Spleen (tissue), 11 donors: ENCODE results near the gene CAMTA2. TPM values are rescaled to one million over a fixed set of nuclear protein-coding genes. Genes with fewer than 3 reads are reported as not detected.

Experiments
- DNase-seq: peaks from one replicate; pipeline ENCODE4 v3.0.0-alpha.2; 2020
- H3K27ac ChIP-seq, 8 donors: fragments of 200-600 bp; sonication (generic) in 7 of 8; 1 replicate in 4 of 8; 2 replicates in 4 of 8; pipeline versions ENCODE4 v1.5.0 to v1.8.0; 2016 to 2021; ENCODE audit warnings: inconsistent platforms in 4 of 8, mild to moderate bottlenecking in 4 of 8, moderate library complexity in 1 of 8
- H3K27me3 ChIP-seq, 7 donors: fragments of 200-600 bp; sonication (generic) in 6 of 7; replicated peaks in 1 of 7; 1 replicate in 4 of 7; 2 replicates in 3 of 7; pipeline versions ENCODE4 v1.5.0 to v1.8.0; 2016 to 2021; ENCODE audit warnings: inconsistent platforms in 3 of 7, mild to moderate bottlenecking in 1 of 7
- H3K36me3 ChIP-seq, 6 donors: fragments of 200-600 bp; sonication (generic) in 5 of 6; 1 replicate in 4 of 6; 2 replicates in 2 of 6; pipeline versions ENCODE4 v1.5.0 to v1.8.0; 2016 to 2021; ENCODE audit warnings: inconsistent platforms in 2 of 6
- H3K4me1 ChIP-seq, 6 donors: fragments of 200-600 bp; sonication (generic) in 5 of 6; 1 replicate in 3 of 6; 2 replicates in 3 of 6; pipeline versions ENCODE4 v1.5.0 to v1.8.0; 2016 to 2021; ENCODE audit warnings: inconsistent platforms in 3 of 6
- H3K4me3 ChIP-seq, 8 donors: fragments of 200-600 bp; sonication (generic) in 7 of 8; 1 replicate in 4 of 8; 2 replicates in 4 of 8; pipeline versions ENCODE4 v1.5.0 to v1.8.0; 2016 to 2021; ENCODE audit warnings: inconsistent platforms in 4 of 8, mild to moderate bottlenecking in 4 of 8, moderate library complexity in 2 of 8
- H3K9me3 ChIP-seq, 8 donors: fragments of 200-600 bp; sonication (generic) in 7 of 8; 1 replicate in 4 of 8; 2 replicates in 4 of 8; pipeline versions ENCODE4 v1.5.0 to v1.8.0; 2016 to 2021; ENCODE audit warnings: inconsistent platforms in 4 of 8
- POLR2A ChIP-seq, 3 donors: fragments of 450-650 bp; IDR thresholded peaks; one replicate each; pipeline ENCODE4 v1.5.1; 2017; ENCODE audit warnings: antibody characterized with exemption in 3 of 3, mild to moderate bottlenecking in 1 of 3
- POLR2AphosphoS5 ChIP-seq, 3 donors: sonication (generic); formaldehyde crosslinking; IDR thresholded peaks; one replicate each; pipeline ENCODE4 v1.5.1; 2017; ENCODE audit warnings: antibody characterized with exemption in 3 of 3
- WGBS, 5 donors: extraction: QIAGEN DNeasy Blood & Tissue Kit in 3 of 5; methylation state at CpG; one replicate each; pipeline versions ENCODE4 v1.1.5 to v1.1.7; 2013 to 2018; 5-methylcytosine and 5-hydroxymethylcytosine counted together
- intact Hi-C: fragments of 100-400 bp; cut with DNase I; formaldehyde crosslinking; loops from one replicate; pipeline ENCODE4 v1.15.0; 2023; ENCODE audit warnings: low total_unique reads
- polyA plus RNA-seq, 3 donors: library from polyadenylated mRNA; stranded (reverse); fragments of 200-250 nt; gene quantifications; one replicate each; pipeline ENCODE4 v1.2.1, GENCODE V29; 2013
- total RNA-seq, 7 donors: library from RNA; depleted of rRNA in 3 of 7; stranded (reverse); fragments of >200 nt in 3 of 7; fragmentation: NEBNext Ultra II Directional in 4 of 7; extraction: Animal tissue kit (Norgen Biotek cat#: 25700) in 4 of 7; gene quantifications; one replicate each; pipeline versions ENCODE4 v1.1.0 to v1.2.1, GENCODE V29; 2016 to 2021
- TF ChIP-seq, protein P1 (sequence below), 11 experiments: fragments of 200-600 bp in 7 of 11; fragments of 450-650 bp in 4 of 11; sonication (generic) in 4 of 11; IDR thresholded peaks in 8 of 11; conservative IDR thresholded peaks in 3 of 11; 1 replicate in 7 of 11; 2 replicates in 4 of 11; pipeline versions ENCODE4 v1.4.0 to v1.8.0; 2016 to 2021; ENCODE audit warnings: antibody characterized with exemption in 11 of 11, inconsistent platforms in 4 of 11, mild to moderate bottlenecking in 1 of 11
- donor health status: healthy with polysubstance abuse.
- donor health status: DM: no; HTN: no; CAD: no; lungs with moderate emphysema.
- donor health status: DM: no; HTN: no; CAD: no.
- donor health status: Bipolar disorder and iron deficiency.
- donor health status: healthy.
- donor health status: DM: no; HTN: no; CAD: no.
- donor health status: DM: yes; HTN: yes; CAD: no.

CAMTA2 gene
- total and polyA plus RNA-seq, 10 donors, result 21.3 to 79.8 (median 50.5) TPM

DNA sequence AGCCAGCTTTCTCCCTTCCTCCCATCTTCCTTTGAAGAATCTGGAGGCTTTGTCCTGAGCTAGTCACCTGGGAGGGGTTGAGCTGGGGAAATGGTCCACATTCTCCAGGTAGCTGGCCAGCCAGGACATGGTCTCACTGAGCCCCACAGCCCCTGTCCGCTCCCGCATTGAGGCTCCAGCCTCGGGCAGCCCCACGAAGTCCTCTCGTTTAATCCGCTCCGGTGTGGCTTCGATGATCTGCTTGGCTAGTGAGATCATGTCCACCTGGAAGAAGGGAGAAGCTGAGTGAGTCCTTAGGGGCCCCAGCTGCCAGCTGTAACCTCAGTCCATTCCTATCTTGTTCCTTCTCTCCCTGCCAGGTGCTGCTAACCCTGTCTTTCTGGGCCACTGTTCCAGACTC, 17.2 kb downstream of the CAMTA2 start:
- Histone ChIP-seq H3K27me3 (no peaks in the 10 kb centered on the region), H3K4me3 (no peak overlapping the region), H3K4me1 (peaks cover 15 to 88% (median 47%) of the 10 kb centered on the region in 6 donors), H3K36me3 (peaks cover 0 to 75% (median 45%) of the 10 kb centered on the region in 6 donors), H3K27ac (peak overlapping the region in 2 of 8 donors; percentile 94 to 95), H3K9me3 (no peaks in the 10 kb centered on the region)
- intact Hi-C loops, result no loop called here
- DNase-seq, result no peak
- TF ChIP-seq, protein P1, sequence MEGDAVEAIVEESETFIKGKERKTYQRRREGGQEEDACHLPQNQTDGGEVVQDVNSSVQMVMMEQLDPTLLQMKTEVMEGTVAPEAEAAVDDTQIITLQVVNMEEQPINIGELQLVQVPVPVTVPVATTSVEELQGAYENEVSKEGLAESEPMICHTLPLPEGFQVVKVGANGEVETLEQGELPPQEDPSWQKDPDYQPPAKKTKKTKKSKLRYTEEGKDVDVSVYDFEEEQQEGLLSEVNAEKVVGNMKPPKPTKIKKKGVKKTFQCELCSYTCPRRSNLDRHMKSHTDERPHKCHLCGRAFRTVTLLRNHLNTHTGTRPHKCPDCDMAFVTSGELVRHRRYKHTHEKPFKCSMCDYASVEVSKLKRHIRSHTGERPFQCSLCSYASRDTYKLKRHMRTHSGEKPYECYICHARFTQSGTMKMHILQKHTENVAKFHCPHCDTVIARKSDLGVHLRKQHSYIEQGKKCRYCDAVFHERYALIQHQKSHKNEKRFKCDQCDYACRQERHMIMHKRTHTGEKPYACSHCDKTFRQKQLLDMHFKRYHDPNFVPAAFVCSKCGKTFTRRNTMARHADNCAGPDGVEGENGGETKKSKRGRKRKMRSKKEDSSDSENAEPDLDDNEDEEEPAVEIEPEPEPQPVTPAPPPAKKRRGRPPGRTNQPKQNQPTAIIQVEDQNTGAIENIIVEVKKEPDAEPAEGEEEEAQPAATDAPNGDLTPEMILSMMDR (IDR thresholded peaks at IDR 0.05 in 8 of 11, conservative IDR thresholded peaks at IDR 0.05 in 3 of 11), result no peak
- TF ChIP-seq POLR2A (IDR thresholded peaks at IDR 0.05) (no peak), POLR2AphosphoS5 (IDR thresholded peaks at IDR 0.05) (no peak)
- 92 to 97% (median 96%) methylated on average over 3 to 8 of the region's 8 CpGs for WGBS, 5 donors

DNA sequence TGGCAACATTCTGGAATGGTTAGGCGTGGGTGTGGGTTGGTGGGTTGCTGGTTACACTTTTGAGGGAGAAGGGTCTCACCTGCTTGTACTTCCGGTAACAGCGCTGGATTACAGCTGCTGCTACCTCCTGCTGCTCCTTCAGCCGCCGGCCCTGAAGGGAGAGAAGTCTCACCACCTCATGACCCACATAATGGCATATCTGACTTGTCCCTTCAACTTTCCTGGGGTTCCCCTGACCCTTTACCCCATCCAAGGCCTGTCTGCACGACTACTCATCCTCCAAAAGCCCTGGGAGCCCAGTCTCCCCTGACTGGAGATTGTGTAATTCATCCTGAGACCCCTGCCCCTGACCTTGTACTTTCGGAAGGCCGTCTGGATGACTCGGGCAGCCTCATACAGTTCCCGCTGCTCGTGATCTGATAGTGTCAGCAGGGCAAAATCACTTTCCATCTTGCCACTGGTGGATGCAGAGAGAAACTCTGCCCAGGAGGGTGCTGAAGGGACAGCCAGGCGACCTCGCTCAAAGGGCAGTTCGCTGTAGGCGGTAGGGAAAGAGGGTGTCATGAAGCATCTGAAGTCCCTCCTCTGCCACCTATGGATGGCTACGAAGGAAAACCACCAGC, 17.8 kb downstream of the CAMTA2 start:
- Histone ChIP-seq H3K27ac (peak overlapping the region in 4 of 8 donors; percentile 93 to 95 (median 94)), H3K27me3 (no peaks in the 10 kb centered on the region), H3K36me3 (peaks cover 0 to 75% (median 45%) of the 10 kb centered on the region in 6 donors), H3K4me1 (peaks cover 15 to 90% (median 49%) of the 10 kb centered on the region in 6 donors), H3K4me3 (no peak overlapping the region), H3K9me3 (no peaks in the 10 kb centered on the region)
- 76 to 89% (median 85%) methylated on average over 14 to 16 of the region's 16 CpGs for WGBS, 5 donors
- TF ChIP-seq POLR2AphosphoS5 (IDR thresholded peaks at IDR 0.05) (no peak), POLR2A (IDR thresholded peaks at IDR 0.05) (no peak)
- TF ChIP-seq, protein P1 (IDR thresholded peaks at IDR 0.05 in 8 of 11, conservative IDR thresholded peaks at IDR 0.05 in 3 of 11), result no peak
- DNase-seq, result no peak
- intact Hi-C loops, result no loop called here

DNA sequence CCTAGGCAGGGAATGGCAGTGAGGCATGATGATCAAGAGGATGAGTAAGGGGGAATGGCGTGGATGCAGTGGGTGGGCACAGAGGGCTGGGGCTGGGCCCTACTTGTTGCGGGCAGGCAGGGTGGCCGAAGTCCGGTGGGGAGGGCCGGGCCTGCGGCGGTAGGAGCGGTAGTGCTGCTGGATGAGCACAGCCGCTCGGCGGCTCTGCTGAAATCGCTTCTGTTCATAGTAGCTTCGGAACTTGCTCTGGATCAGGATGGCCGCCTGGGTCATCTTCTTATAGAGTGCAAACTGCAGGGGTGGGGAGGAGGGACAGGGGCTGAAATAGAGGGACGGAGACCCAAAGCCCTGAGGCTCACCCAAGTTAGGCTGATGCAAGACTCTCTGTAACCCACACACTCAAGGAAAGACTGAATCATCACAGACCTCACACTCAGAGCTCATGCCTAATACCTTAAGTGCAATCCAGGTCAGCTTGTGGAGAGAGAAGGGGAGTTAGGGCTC, 18.4 kb downstream of the CAMTA2 start:
- WGBS, 5 donors, result 84 to 92% (median 88%) methylated on average over 15 of the region's 15 CpGs
- peak overlapping the region; percentile 93 to 95 (median 94) for H3K27ac ChIP-seq
- H3K27me3 ChIP-seq, result no peaks in the 10 kb centered on the region
- TF ChIP-seq POLR2AphosphoS5 (IDR thresholded peaks at IDR 0.05), result no peak
- TF ChIP-seq, protein P1 (IDR thresholded peaks at IDR 0.05 in 8 of 11, conservative IDR thresholded peaks at IDR 0.05 in 3 of 11), result no peak
- TF ChIP-seq POLR2A (IDR thresholded peaks at IDR 0.05), result no peak
- DNase-seq, result no peak
- H3K36me3 ChIP-seq, result peaks cover 0 to 73% (median 41%) of the 10 kb centered on the region in 6 donors
- H3K4me3 ChIP-seq, result peak overlapping the region in 7 of 8 donors; percentile 13 to 90 (median 85)
- intact Hi-C loops, result no loop called here
- no peaks in the 10 kb centered on the region for H3K9me3 ChIP-seq
- peaks cover 15 to 87% (median 49%) of the 10 kb centered on the region in 6 donors for H3K4me1 ChIP-seq

DNA sequence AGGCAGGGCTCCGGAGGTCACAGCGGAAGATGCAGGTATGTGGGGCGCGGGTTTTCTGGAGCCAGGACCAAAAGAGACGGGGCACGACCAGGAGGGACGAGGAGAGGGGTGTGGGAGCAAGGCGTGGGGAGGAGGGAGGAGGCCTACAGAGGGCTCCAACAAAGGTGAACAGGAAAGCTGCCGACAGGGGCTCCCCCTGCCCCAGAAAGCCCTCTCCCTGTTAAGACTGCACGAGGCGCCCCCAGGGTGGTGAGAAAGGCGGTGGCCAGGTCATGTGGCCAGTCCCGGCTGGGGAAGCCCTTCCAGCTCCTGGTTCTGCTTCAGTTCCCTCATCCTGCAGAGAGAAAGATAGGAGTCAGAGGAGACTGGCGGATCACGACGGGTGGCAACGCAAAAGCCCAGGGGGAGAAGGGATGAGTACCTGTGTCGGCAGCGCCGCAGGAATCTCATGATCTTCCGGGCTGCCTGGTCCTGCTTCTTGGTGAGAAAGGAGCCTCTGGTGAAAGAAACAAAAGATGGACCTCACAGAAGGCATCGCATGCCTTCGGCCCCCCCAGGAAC, 18.9 kb downstream of the CAMTA2 start:
- H3K4me1 ChIP-seq, result peaks cover 15 to 86% (median 45%) of the 10 kb centered on the region in 6 donors
- H3K36me3 ChIP-seq, result peaks cover 0 to 67% (median 36%) of the 10 kb centered on the region in 6 donors
- peak overlapping the region; percentile 93 to 95 (median 94) for H3K27ac ChIP-seq
- DNase-seq, result peak; percentile 86
- intact Hi-C loops, result no loop called here
- H3K27me3 ChIP-seq, result no peaks in the 10 kb centered on the region
- H3K4me3 ChIP-seq, result peak overlapping the region; percentile 72 to 90 (median 84)
- 43 to 61% (median 49%) methylated on average over 20 to 23 of the region's 23 CpGs for WGBS, 5 donors
- TF ChIP-seq, protein P1 (IDR thresholded peaks at IDR 0.05 in 8 of 11, conservative IDR thresholded peaks at IDR 0.05 in 3 of 11), result no peak
- TF ChIP-seq POLR2A (IDR thresholded peaks at IDR 0.05) (no peak), POLR2AphosphoS5 (IDR thresholded peaks at IDR 0.05) (no peak)
- H3K9me3 ChIP-seq, result no peaks in the 10 kb centered on the region
